EH (cell line): ENCODE results near the gene BTBD2.

ENCODE experiments used
- DNase-seq: peaks from one replicate; pipeline ENCODE4 v3.0.0-alpha.2; 2015; ENCODE audit warnings: low read depth

The BTBD2 gene

GRCh38 chr19:1941146-1942077, 74.1 kb downstream of the BTBD2 start, which contains the start of gene CSNK1G2:
Gene CSNK1G2, plus strand, starts transcription at chr19:1941172. Its CDS starts 28,601 bp downstream, at chr19:1969773.
- no peak for DNase-seq

DNA sequence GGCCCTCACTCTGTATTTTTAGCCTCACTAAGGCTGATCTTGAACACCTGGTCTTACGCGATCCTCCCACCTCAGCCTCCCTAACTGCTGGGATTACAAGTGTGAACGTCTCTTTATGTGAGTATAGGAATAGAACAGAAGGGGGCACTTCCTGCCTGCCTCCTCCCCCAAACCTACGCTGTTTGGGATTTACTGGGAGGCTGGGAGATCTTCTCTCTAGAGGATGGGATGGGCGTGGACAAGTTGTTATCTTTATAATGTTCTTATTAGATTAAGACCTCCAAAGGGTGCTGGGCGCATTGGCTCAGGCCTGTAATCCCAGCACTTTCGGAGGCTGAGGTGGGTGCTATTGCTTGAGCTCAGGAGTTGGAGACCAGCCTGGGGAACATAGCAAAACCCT, 77.4 kb downstream of the BTBD2 start:
- no peak for DNase-seq

DNA sequence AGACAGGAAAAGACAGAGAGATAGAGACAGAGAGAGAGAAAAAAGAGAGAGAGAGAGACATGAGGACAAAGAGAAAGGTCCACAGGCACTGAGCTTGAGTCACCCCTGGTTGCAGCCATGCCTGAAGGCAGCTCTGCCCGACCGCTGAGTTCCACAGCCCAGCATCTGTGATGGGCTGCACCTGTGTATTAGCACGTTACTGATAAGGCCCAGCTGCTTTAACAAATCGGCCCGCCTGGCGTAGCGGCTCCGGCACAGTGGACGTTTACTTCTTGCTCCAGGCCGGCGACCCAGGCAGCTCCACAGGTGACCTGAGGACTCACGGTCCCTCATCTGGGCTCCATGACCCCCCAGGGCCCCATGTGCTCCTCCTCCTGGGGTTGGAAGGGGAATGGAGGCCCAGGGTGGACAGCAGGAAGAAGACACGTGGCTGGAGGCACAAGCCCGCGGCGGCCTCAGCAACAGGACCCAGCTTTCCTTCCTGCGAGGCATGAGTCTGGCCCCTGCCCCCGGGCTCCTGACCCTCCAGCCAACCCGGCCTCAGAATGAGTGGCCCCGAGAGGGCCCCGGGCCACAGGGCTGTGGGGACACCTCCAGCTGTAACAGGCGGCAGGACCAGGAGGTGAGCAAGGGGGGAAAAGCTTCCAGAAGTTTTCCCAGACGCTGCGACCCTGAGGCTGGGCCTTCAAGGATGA, 78.5 kb downstream of the BTBD2 start:
- no peak for DNase-seq

GRCh38 chr19:1936430-1936829, 79.1 kb downstream of the BTBD2 start:
- DNase-seq: no peak

DNA sequence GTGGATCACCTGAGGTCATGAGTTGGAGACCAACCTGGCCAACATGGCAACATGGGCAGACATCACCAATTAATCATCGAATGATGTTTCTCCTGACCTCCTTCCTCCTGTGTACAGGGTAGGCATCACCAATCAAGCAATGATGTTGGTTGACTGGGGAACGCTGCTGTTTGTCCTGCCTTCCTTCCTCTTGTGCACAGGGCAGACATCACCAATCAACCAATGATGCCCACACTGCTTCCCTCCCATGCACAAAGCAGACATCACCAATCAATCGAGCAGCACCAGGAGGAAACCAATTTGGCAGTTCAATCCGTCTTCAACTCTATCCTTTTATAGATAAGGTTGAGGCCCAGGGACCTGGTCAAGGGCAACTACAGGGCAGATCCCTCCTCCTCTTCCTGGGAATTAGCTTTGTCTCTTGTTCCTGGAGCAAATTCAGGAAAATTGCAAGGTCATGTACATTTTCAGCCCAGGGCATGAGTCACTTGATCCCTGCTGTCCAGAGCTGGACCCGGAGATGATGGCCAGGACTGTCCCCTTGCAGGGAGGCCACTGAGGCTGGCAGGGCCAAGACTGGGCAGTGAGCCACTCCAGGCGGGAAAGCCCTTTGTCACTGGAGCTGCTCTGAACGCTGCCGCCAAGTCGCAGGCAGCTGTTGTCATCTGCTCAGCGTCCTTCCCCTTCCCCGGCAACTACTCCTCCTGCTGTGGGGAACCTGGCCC, 79.9 kb downstream of the BTBD2 start:
- DNase-seq: peak; percentile 15
